ENCODE data around the gene GNGT2. TPM values are rescaled to one million over a fixed set of nuclear protein-coding genes. Genes with fewer than 3 reads are reported as not detected.

GNGT2 gene
- total and polyA plus RNA-seq, 2 of the 4 experiments (the other 2 are of a cell fraction), result 0.18 to 0.79 TPM

- Histone ChIP-seq H3K27ac (ENCODE audit: insufficient read depth, low read length) (no peak overlapping the region; the same call in 1 of the 2 replicates), H2AK5ac (ENCODE audit: low read depth, low read length) (no peak overlapping the region; the same call in 1 of the 2 replicates), H2AK9ac (replicated peaks; ENCODE audit: low read depth, low read length, poor library complexity) (no peak overlapping the region), H2AFZ (replicated peaks; ENCODE audit: low read length, poor library complexity) (peak overlapping the region; percentile 69), H2BK15ac (ENCODE audit: low read depth, low read length) (no peak overlapping the region), H2BK20ac (ENCODE audit: low read depth, low read length) (no peak overlapping the region), H3K9ac (ENCODE audit: low read depth, low read length) (no peak overlapping the region), H3K4ac (ENCODE audit: low read depth, low read length) (0 out of 2 replicates have a peak overlapping the region, but pooled peaks have one; percentile 4), H3K4me3 (ENCODE audit: insufficient read depth, low read depth, low read length) (no peak overlapping the region), H3K14ac (replicated peaks; ENCODE audit: low read depth, low read length) (peak overlapping the region; percentile 60; the same call in 1 of the 2 replicates), H3K4me2 (ENCODE audit: low read depth, low read length) (no peak overlapping the region), H3K18ac (ENCODE audit: low read depth, low read length) (no peak overlapping the region), H4K91ac (ENCODE audit: insufficient read depth, low read depth, low read length) (no peak overlapping the region), H3K56ac (ENCODE audit: extremely low read depth, insufficient read depth, low read length) (no peak overlapping the region), H3K23ac (ENCODE audit: low read depth, low read length) (0 out of 2 replicates have a peak overlapping the region, but pooled peaks have one; percentile 8), H2BK5ac (ENCODE audit: low read depth, low read length, poor library complexity, severe bottlenecking) (peak overlapping the region; percentile 26), H4K20me1 (ENCODE audit: insufficient read depth, low read length) (no peaks in the 10 kb centered on the region), H3K9me1 (ENCODE audit: insufficient read depth, low read length) (no peaks in the 10 kb centered on the region), H3K9me3 (ENCODE audit: control insufficient read depth, insufficient read depth, low read length) (no peaks in the 10 kb centered on the region), H4K5ac (ENCODE audit: low read depth, low read length) (no peak overlapping the region; the same call in 1 of the 2 replicates), H3K36me3 (ENCODE audit: control insufficient read depth, insufficient read depth, low read length) (no peaks in the 10 kb centered on the region), H4K8ac (ENCODE audit: low read depth in 2 of 2, low read length in 2 of 2) (0 out of 4 replicates have a peak overlapping the region, but pooled peaks of 1 of the 2 experiments have one; percentile 71), H3K27me3 (ENCODE audit: control insufficient read depth, insufficient read depth, low read length) (peaks cover 3% of the 10 kb centered on the region; the same call in 1 of the 2 replicates), H3K79me1 (ENCODE audit: low read depth in 1 of 2, low read length in 2 of 2) (no peaks in the 10 kb centered on the region), H3K4me1 (ENCODE audit: control insufficient read depth, insufficient read depth, low read length) (no peaks in the 10 kb centered on the region), H2BK120ac (ENCODE audit: low read depth, low read length) (0 out of 2 replicates have a peak overlapping the region, but pooled peaks have one; percentile 22)
- dilution Hi-C loops (cut with HindIII; ENCODE audit: low sequenced_read_pairs, unreplicated experiment) (no loop called here), in situ Hi-C loops (cut with MboI; ENCODE audit: low sequenced_read_pairs) (no loop called here), intact Hi-C loops (cut with micrococcal nuclease) (no loop called here)
- TF ChIP-seq FOS (IDR thresholded peaks at IDR 0.05; ENCODE audit: low read depth, low read length), result no peak
- TF ChIP-seq CHD1 (IDR thresholded peaks at IDR 0.05; ENCODE audit: low read depth, low read length), result no peak
- TF ChIP-seq MXI1 (IDR thresholded peaks at IDR 0.05; ENCODE audit: borderline replicate concordance, low read depth, low read length), result no peak
- TF ChIP-seq RFX5 (IDR thresholded peaks at IDR 0.05; ENCODE audit: low read depth, low read length), result no peak
- ChIA-PET POLR2A (ENCODE audit: unreplicated experiment) (no interaction called here), CTCF (no interaction called here)
- peak; percentile 78 for DNase-seq
- peak; percentile 64 for ATAC-seq (ENCODE audit: low read depth)
- WGBS, 2 experiments (ENCODE audit: extremely low coverage in 2 of 2, insufficient read length in 1 of 2), result 35% methylated on average over 2 of the region's 8 CpGs; no CpG with 5 or more reads in 1 of the 2 experiments
- no TSS peak for BruUV-seq (replicated peaks)
Observed at GRCh38 chr17:49201481-49201927, 8.9 kb downstream of the GNGT2 start.

Measured in IMR-90 (cell line).